ENCODE results near the gene GHRHR.

- TF ChIP-seq CTCF (IDR thresholded peaks at IDR 0.05): no peak
- no peak for TF ChIP-seq EP300 (IDR thresholded peaks at IDR 0.05)
Observed at GRCh38 chr7:30963842-30964241, at the start of gene GHRHR.
